Lung (tissue), 12 donors: Measurements from ENCODE around the gene WSB2. TPM values are rescaled to one million over a fixed set of nuclear protein-coding genes. Genes with fewer than 3 reads are reported as not detected.

Experiments used
- ATAC-seq: fragments of 200-7000 bp; cut with Tn5 transposase; one replicate; pipeline ENCODE4 v1.9.1; 2020; ENCODE audit warnings: moderate number of reproducible peaks; ENCODE audit not compliant: insufficient read depth, low FRiP score
- DNase-seq, 3 donors: peaks; one replicate each; pipeline ENCODE4 v3.0.0-alpha.2; 2013 to 2017
- H3K27ac ChIP-seq, 2 donors: one replicate each; pipeline ENCODE4 v1.5.1; 2013; ENCODE audit warnings: mild to moderate bottlenecking in 2 of 2, moderate library complexity in 2 of 2, control low read depth in 1 of 2, inconsistent platforms in 1 of 2, low read depth in 1 of 2, low read length in 1 of 2
- H3K27me3 ChIP-seq, 3 donors: one replicate each; pipeline ENCODE4 v1.5.1; 2013; ENCODE audit warnings: low read length in 2 of 3; ENCODE audit not compliant: control insufficient read depth in 3 of 3, insufficient read depth in 3 of 3
- H3K36me3 ChIP-seq, 4 donors: one replicate each; pipeline ENCODE4 v1.5.1; 2013; ENCODE audit warnings: low read length in 4 of 4, mild to moderate bottlenecking in 1 of 4, moderate library complexity in 1 of 4; ENCODE audit not compliant: control insufficient read depth in 4 of 4, insufficient read depth in 4 of 4
- H3K4me1 ChIP-seq, 5 donors: one replicate each; pipeline ENCODE4 v1.5.1; 2013; ENCODE audit warnings: low read length in 5 of 5, mild to moderate bottlenecking in 2 of 5, moderate library complexity in 1 of 5; ENCODE audit not compliant: control insufficient read depth in 5 of 5, insufficient read depth in 5 of 5
- H3K4me3 ChIP-seq: one replicate; pipeline ENCODE4 v1.5.1; 2013; ENCODE audit warnings: mild to moderate bottlenecking, control low read depth, moderate library complexity
- H3K9ac ChIP-seq, 2 donors: one replicate each; pipeline ENCODE4 v1.5.1; 2013; ENCODE audit warnings: low read length in 2 of 2, control low read depth in 1 of 2; ENCODE audit not compliant: insufficient read depth in 1 of 2
- H3K9me3 ChIP-seq, 4 donors: one replicate each; pipeline ENCODE4 v1.5.1; 2013; ENCODE audit warnings: low read length in 3 of 4, mild to moderate bottlenecking in 1 of 4, moderate library complexity in 1 of 4; ENCODE audit not compliant: control insufficient read depth in 4 of 4, insufficient read depth in 3 of 4
- CTCF ChIP-seq: IDR thresholded peaks from 2 replicates; pipeline ENCODE4 v1.5.1; 2012; ENCODE audit warnings: mild to moderate bottlenecking; ENCODE audit errors: control extremely low read depth, extremely low read depth
- WGBS, 2 donors: extraction: QIAGEN DNeasy Blood & Tissue Kit; methylation state at CpG; one replicate each; pipeline ENCODE4 v1.1.7; 2013; 5-methylcytosine and 5-hydroxymethylcytosine counted together
- polyA plus RNA-seq, 2 donors: library from polyadenylated mRNA; stranded (reverse); fragments of 200-250 nt; gene quantifications; one replicate each; pipeline ENCODE4 v1.2.1, GENCODE V29; 2013
- total RNA-seq, 2 donors: library from RNA; depleted of rRNA in 1 of 2; stranded (reverse); fragments of >200 nt in 1 of 2; gene quantifications; one replicate each; pipeline ENCODE4 v1.2.1, GENCODE V29; 2014 to 2021
- donor health status: control.
- donor health status: control.
- donor health status: Bipolar disorder and iron deficiency.
- donor health status: healthy.
- donor health status: DM: yes; HTN: yes; CAD: no.

WSB2 gene
- total and polyA plus RNA-seq, 4 donors: 46.0 to 99.1 (median 53.2) TPM

DNA sequence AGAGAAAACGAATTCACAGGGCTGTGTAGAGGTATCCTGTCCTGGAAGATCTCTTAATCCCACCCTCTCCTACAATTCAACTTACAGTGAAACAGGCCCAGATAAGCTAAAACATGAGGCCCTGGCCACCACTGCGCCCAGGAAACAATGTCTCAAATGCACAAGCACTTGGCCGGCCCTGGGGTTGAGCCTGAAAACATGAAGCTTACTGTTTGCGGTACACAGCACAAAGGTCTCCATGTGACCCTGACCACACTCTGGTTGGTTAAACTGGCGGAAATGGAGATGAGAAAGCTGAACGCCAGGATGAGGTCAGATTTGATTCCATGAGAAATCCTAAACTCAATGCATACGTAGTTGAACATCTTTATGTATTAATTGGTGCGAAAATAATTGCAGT is 16.4 kb downstream of the WSB2 start:
- ATAC-seq (no peak), DNase-seq (no peak)
- 97% methylated on average over 8 of the region's 8 CpGs for WGBS, 2 donors

DNA sequence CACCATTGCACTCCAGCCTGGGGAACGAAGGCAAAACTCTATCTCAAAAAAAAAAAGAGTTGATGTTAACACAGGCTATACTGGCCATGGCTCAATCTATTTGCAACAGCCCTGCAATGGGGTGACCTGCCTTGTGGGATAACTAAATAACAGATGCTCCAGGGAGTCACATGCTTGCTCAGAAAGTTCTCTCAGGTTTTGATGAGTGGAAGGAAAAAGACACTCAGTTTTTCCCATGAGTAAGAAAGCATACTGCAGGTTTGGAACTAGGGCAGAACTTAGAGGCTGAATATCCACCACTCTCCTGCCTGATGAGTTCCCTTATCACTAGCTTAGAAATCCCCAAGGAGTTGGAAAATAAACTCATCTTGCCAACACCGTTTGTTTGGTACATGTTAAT is 16.9 kb downstream of the WSB2 start:
- H3K36me3 ChIP-seq: peaks cover 17 to 49% (median 31%) of the 10 kb centered on the region in 4 donors
- H3K9ac ChIP-seq: no peak overlapping the region

More for the DNA sequence above, 16.4 kb downstream of the WSB2 start:
- H3K36me3 ChIP-seq: peaks cover 17 to 49% (median 29%) of the 10 kb centered on the region in 4 donors
- H3K4me1 ChIP-seq: no peaks in the 10 kb centered on the region
- H3K4me3 ChIP-seq: no peak overlapping the region
- no peak overlapping the region for H3K9ac ChIP-seq
- H3K27ac ChIP-seq: no peak overlapping the region
- H3K27me3 ChIP-seq: no peaks in the 10 kb centered on the region
- TF ChIP-seq CTCF: no peak
- H3K9me3 ChIP-seq: no peaks in the 10 kb centered on the region

DNA sequence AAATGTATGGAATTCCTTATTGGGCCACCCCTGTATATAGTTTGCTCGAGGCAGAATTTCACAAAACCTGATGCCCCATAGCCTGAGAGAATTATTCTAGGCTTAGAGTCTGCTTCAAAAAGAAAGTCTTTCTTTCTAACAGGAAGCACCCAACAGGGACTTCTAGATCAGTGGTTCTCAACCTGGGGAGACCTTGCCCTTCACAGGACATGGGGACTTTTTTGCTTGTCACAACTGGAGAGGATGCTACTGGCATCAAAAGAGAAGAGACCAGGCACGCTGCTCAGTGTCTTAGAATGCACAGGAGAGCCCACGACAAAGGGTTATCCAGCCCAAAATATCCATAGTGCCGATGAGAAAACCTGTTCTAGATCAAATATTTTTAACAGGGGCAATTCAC is 18.9 kb downstream of the WSB2 start:
- Histone ChIP-seq H3K4me1 (no peaks in the 10 kb centered on the region), H3K4me3 (no peak overlapping the region), H3K9me3 (no peaks in the 10 kb centered on the region), H3K27me3 (no peaks in the 10 kb centered on the region), H3K9ac (no peak overlapping the region), H3K36me3 (peaks cover 24 to 49% (median 38%) of the 10 kb centered on the region in 4 donors), H3K27ac (no peak overlapping the region)
- ATAC-seq (no peak), DNase-seq (no peak)
- WGBS, 2 donors: 91 to 96% methylated on average over 4 of the region's 4 CpGs
- TF ChIP-seq CTCF: no peak

More for the DNA sequence above, 16.9 kb downstream of the WSB2 start:
- ATAC-seq: no peak
- Histone ChIP-seq H3K9me3 (no peaks in the 10 kb centered on the region), H3K27ac (no peak overlapping the region), H3K27me3 (no peaks in the 10 kb centered on the region), H3K4me3 (no peak overlapping the region), H3K4me1 (no peaks in the 10 kb centered on the region)
- TF ChIP-seq CTCF: no peak
- 85 to 91% methylated on average over 2 of the region's 2 CpGs for WGBS, 2 donors
- no peak for DNase-seq

- peaks cover 41 to 68% (median 58%) of the 10 kb centered on the region in 4 donors for H3K36me3 ChIP-seq
- ATAC-seq: no peak
- H3K27ac ChIP-seq: no peak overlapping the region
- no peak overlapping the region for H3K4me3 ChIP-seq
- no peak for DNase-seq
- no peaks in the 10 kb centered on the region for H3K27me3 ChIP-seq
- TF ChIP-seq CTCF: no peak
- H3K9me3 ChIP-seq: no peaks in the 10 kb centered on the region
- H3K9ac ChIP-seq: no peak overlapping the region
- WGBS, 2 donors: 70 to 80% methylated on average over 6 of the region's 6 CpGs
- no peaks in the 10 kb centered on the region for H3K4me1 ChIP-seq
Measured at GRCh38 chr12:118038137-118038536, 22.8 kb downstream of the WSB2 start.
